Hepatocyte (in vitro differentiated cells): Measurements from ENCODE around the gene ESPNL. TPM values are rescaled to one million over a fixed set of nuclear protein-coding genes. Genes with fewer than 3 reads are reported as not detected.

Experiments used
- DNase-seq: peaks from one replicate; pipeline ENCODE4 v3.0.0-alpha.2; 2016; ENCODE audit warnings: low spot score
- H2AFZ ChIP-seq: fragments of 200-600 bp; sonication (generic); 2 replicates; pipeline ENCODE4 v1.6.0; 2016; ENCODE audit warnings: antibody characterized with exemption, mild to moderate bottlenecking
- H3K27ac ChIP-seq: fragments of 200-600 bp; sonication (generic); 2 replicates; pipeline ENCODE4 v1.5.1; 2016; ENCODE audit warnings: mild to moderate bottlenecking
- H3K27me3 ChIP-seq: fragments of 200-600 bp; sonication (generic); 2 replicates; pipeline ENCODE4 v1.6.1; 2016
- H3K36me3 ChIP-seq: fragments of 200-600 bp; sonication (generic); replicated peaks from 2 replicates; pipeline ENCODE4 v1.5.1; 2016; ENCODE audit warnings: low read depth; ENCODE audit not compliant: insufficient read depth
- H3K4me1 ChIP-seq: fragments of 200-600 bp; sonication (generic); 2 replicates; pipeline ENCODE4 v1.5.1; 2016; ENCODE audit warnings: mild to moderate bottlenecking, moderate library complexity; ENCODE audit not compliant: insufficient read depth
- H3K4me2 ChIP-seq: fragments of 200-600 bp; sonication (generic); 2 replicates; pipeline ENCODE4 v1.6.0; 2016
- H3K4me3 ChIP-seq: fragments of 200-600 bp; sonication (generic); 2 replicates; pipeline ENCODE4 v1.5.1; 2016; ENCODE audit warnings: mild to moderate bottlenecking
- H3K79me2 ChIP-seq: fragments of 200-600 bp; sonication (generic); 2 replicates; pipeline ENCODE4 v1.6.0; 2017; ENCODE audit warnings: mild to moderate bottlenecking
- H3K9me2 ChIP-seq: fragments of 200-600 bp; sonication (generic); replicated peaks from 2 replicates; pipeline ENCODE4 v1.6.0; 2017; ENCODE audit warnings: mild to moderate bottlenecking; ENCODE audit not compliant: insufficient read depth
- H3K9me3 ChIP-seq: fragments of 200-600 bp; sonication (generic); 2 replicates; pipeline ENCODE4 v1.5.1; 2016; ENCODE audit warnings: low read depth, mild to moderate bottlenecking
- H4K20me1 ChIP-seq: fragments of 200-600 bp; sonication (generic); 2 replicates; pipeline ENCODE4 v1.6.0; 2016; ENCODE audit warnings: mild to moderate bottlenecking; ENCODE audit not compliant: insufficient read depth, poor library complexity, severe bottlenecking
- CTCF ChIP-seq: fragments of 200-600 bp; sonication (generic); IDR thresholded peaks from 2 replicates; pipeline ENCODE4 v1.5.1; 2016; ENCODE audit warnings: antibody characterized with exemption, mild to moderate bottlenecking; ENCODE audit not compliant: poor library complexity
- EZH2 ChIP-seq: fragments of 200-600 bp; sonication (generic); IDR thresholded peaks from 2 replicates; pipeline ENCODE4 v1.6.1; 2016; ENCODE audit warnings: antibody characterized with exemption, mild to moderate bottlenecking, borderline replicate concordance
- EZH2phosphoT487 ChIP-seq: fragments of 200-600 bp; sonication (generic); IDR thresholded peaks from one replicate; pipeline ENCODE4 v1.6.1; 2018; ENCODE audit warnings: antibody characterized with exemption, mild to moderate bottlenecking, low read depth, moderate library complexity; ENCODE audit not compliant: unreplicated experiment, severe bottlenecking
- WGBS: methylation state at CpG from one replicate; pipeline ENCODE4 v1.1.6; 2016; ENCODE audit warnings: low lambda C conversion rate; ENCODE audit errors: missing lambda C conversion rate; 5-methylcytosine and 5-hydroxymethylcytosine counted together
- polyA plus RNA-seq: library from polyadenylated mRNA; unstranded; fragments of >200 nt; fragmentation: Nextera tagmentation; extraction: Ambion mirVana; gene quantifications from 2 replicates; pipeline ENCODE4 v1.2.1, GENCODE V29; 2016
- total RNA-seq: library from RNA; depleted of rRNA; stranded (reverse); fragments of >200 nt; gene quantifications from 2 replicates; pipeline ENCODE4 v1.2.3, GENCODE V29; 2014

The ESPNL gene
- total and polyA plus RNA-seq, 2 experiments from 2014 or later: 0.27 to 0.62 TPM

GRCh38 chr2:238116298-238117198, 16.4 kb downstream of the ESPNL start:
- Histone ChIP-seq H3K36me3 (no peaks in the 10 kb centered on the region), H2AFZ (no peak overlapping the region), H3K9me2 (no peaks in the 10 kb centered on the region), H3K9me3 (peaks cover 8% of the 10 kb centered on the region), H3K4me3 (no peak overlapping the region), H4K20me1 (no peaks in the 10 kb centered on the region), H3K4me2 (no peak overlapping the region), H3K27ac (no peak overlapping the region), H3K4me1 (no peaks in the 10 kb centered on the region), H3K27me3 (peaks cover 12% of the 10 kb centered on the region), H3K79me2 (no peaks in the 10 kb centered on the region)
- no peak for DNase-seq
- WGBS: 95% methylated on average over 21 of the region's 21 CpGs
- TF ChIP-seq EZH2: no peak
- no peak for TF ChIP-seq CTCF
- TF ChIP-seq EZH2phosphoT487: no peak

GRCh38 chr2:238117199-238118154, 17.3 kb downstream of the ESPNL start:
- no peak overlapping the region for H3K4me2 ChIP-seq
- H3K4me3 ChIP-seq: no peak overlapping the region
- no peaks in the 10 kb centered on the region for H3K36me3 ChIP-seq
- H3K27me3 ChIP-seq: peaks cover 12% of the 10 kb centered on the region
- 82% methylated on average over 10 of the region's 11 CpGs for WGBS
- H3K79me2 ChIP-seq: no peaks in the 10 kb centered on the region
- no peak for TF ChIP-seq CTCF
- no peak for TF ChIP-seq EZH2phosphoT487
- no peak for TF ChIP-seq EZH2
- H3K9me3 ChIP-seq: peaks cover 3% of the 10 kb centered on the region
- H3K9me2 ChIP-seq: no peaks in the 10 kb centered on the region
- no peak overlapping the region for H3K27ac ChIP-seq
- no peak for DNase-seq
- no peaks in the 10 kb centered on the region for H3K4me1 ChIP-seq
- no peaks in the 10 kb centered on the region for H4K20me1 ChIP-seq
- H2AFZ ChIP-seq: no peak overlapping the region

GRCh38 chr2:238119756-238120462, 19.8 kb downstream of the ESPNL start:
- no peaks in the 10 kb centered on the region for H3K9me2 ChIP-seq
- H4K20me1 ChIP-seq: no peaks in the 10 kb centered on the region
- no peak overlapping the region for H3K27ac ChIP-seq
- 83% methylated on average over 14 of the region's 15 CpGs for WGBS
- no peaks in the 10 kb centered on the region for H3K79me2 ChIP-seq
- H3K4me1 ChIP-seq: no peaks in the 10 kb centered on the region
- no peaks in the 10 kb centered on the region for H3K9me3 ChIP-seq
- H3K4me2 ChIP-seq: no peak overlapping the region
- no peaks in the 10 kb centered on the region for H3K36me3 ChIP-seq
- H2AFZ ChIP-seq: no peak overlapping the region
- DNase-seq: no peak
- TF ChIP-seq CTCF: no peak
- TF ChIP-seq EZH2phosphoT487: no peak
- TF ChIP-seq EZH2: no peak
- H3K27me3 ChIP-seq: peaks cover 12% of the 10 kb centered on the region
- no peak overlapping the region for H3K4me3 ChIP-seq
